K562 (cell line): ENCODE measurements around the gene BEST2. TPM values are rescaled to one million over a fixed set of nuclear protein-coding genes. Genes with fewer than 3 reads are reported as not detected.

ENCODE experiments used
- ARID3A ChIP-seq: IDR thresholded peaks from 2 replicates; pipeline ENCODE4 v1.6.1; 2012; ENCODE audit warnings: low read depth, low read length, improper control_type of control experiment, borderline replicate concordance
- ATF1 ChIP-seq, 2 experiments: fragments of 450-650 bp in 1 of 2; IDR thresholded peaks; 2 replicates each; pipeline ENCODE4 v1.6.1; 2016; ENCODE audit warnings: missing compliant biosample characterization in 1 of 2, missing genetic modification characterization in 1 of 2
- CREM ChIP-seq: IDR thresholded peaks from 2 replicates; pipeline ENCODE4 v1.6.1; 2014; ENCODE audit warnings: antibody characterized with exemption, low read depth
- ELF4 ChIP-seq: fragments of 450-650 bp; formaldehyde crosslinking; IDR thresholded peaks from 2 replicates; pipeline ENCODE4 v1.4.0; 2022; ENCODE audit warnings: missing genetic modification characterization
- ERF ChIP-seq: fragments of 450-650 bp; formaldehyde crosslinking; IDR thresholded peaks from 2 replicates; pipeline ENCODE4 v1.4.0; 2020; ENCODE audit warnings: mild to moderate bottlenecking, mixed read lengths
- ETV5 ChIP-seq: sonication (generic); formaldehyde crosslinking; IDR thresholded peaks from 2 replicates; pipeline ENCODE4 v1.4.0; 2020; ENCODE audit warnings: low read depth, mild to moderate bottlenecking, missing genetic modification reagents
- GABPA ChIP-seq: fragments of 200-800 bp; sonication (Bioruptor generic); conservative IDR thresholded peaks from 2 replicates; pipeline ENCODE4 v1.6.1; 2016; ENCODE audit warnings: low read depth, missing genetic modification characterization, missing compliant biosample characterization
- HNRNPH1 ChIP-seq: fragments of 200-400 bp; formaldehyde crosslinking; optimal IDR thresholded peaks from 2 replicates; pipeline ENCODE3; 2017; ENCODE audit warnings: low read depth, mild to moderate bottlenecking, low read length, moderate library complexity
- MEIS2 ChIP-seq: fragments of 450-650 bp; IDR thresholded peaks from 2 replicates; pipeline ENCODE4 v1.6.1; 2014; ENCODE audit warnings: mild to moderate bottlenecking; ENCODE audit not compliant: partially characterized antibody
- NFIC ChIP-seq: fragments of 450-650 bp; IDR thresholded peaks from 2 replicates; pipeline ENCODE4 v1.6.1; 2017; ENCODE audit warnings: mild to moderate bottlenecking, inconsistent platforms
- NONO ChIP-seq, 2 experiments: fragments of 200-400 bp in 1 of 2; fragments of 450-650 bp in 1 of 2; formaldehyde crosslinking in 1 of 2; IDR thresholded peaks; 2 replicates each; pipeline ENCODE4 v1.6.1; 2017; ENCODE audit warnings: low read depth in 2 of 2, mild to moderate bottlenecking in 2 of 2, moderate library complexity in 2 of 2, low read length in 1 of 2
- PHB2 ChIP-seq: fragments of 450-650 bp; IDR thresholded peaks from 2 replicates; pipeline ENCODE4 v1.6.1; 2017; ENCODE audit warnings: low read depth
- SP1 ChIP-seq: sonication (generic); formaldehyde crosslinking; IDR thresholded peaks from 2 replicates; pipeline ENCODE4 v1.8.1; 2022; ENCODE audit warnings: mild to moderate bottlenecking, missing genetic modification reagents
- TEAD4 ChIP-seq, 2 experiments: sonication (generic) in 1 of 2; formaldehyde crosslinking in 1 of 2; IDR thresholded peaks; 2 replicates each; pipeline versions ENCODE4 v1.6.1 to v1.8.0; 2012 to 2022; ENCODE audit warnings: borderline replicate concordance in 1 of 2, inconsistent platforms in 1 of 2, low read length in 1 of 2, mild to moderate bottlenecking in 1 of 2, missing genetic modification reagents in 1 of 2
- THAP7 ChIP-seq: fragments of 250-450 bp; sonication (Bioruptor Pico); IDR thresholded peaks from 2 replicates; pipeline ENCODE4 v1.5.0; 2021
- ZBED1 ChIP-seq: IDR thresholded peaks from 2 replicates; pipeline ENCODE4 v1.6.1; 2014
- ZBTB40 ChIP-seq, 2 experiments: fragments of 450-650 bp in 1 of 2; sonication (generic) in 1 of 2; formaldehyde crosslinking in 1 of 2; IDR thresholded peaks; 2 replicates each; pipeline versions ENCODE4 v1.7.1 to v1.9.0; 2016 to 2022; ENCODE audit warnings: inconsistent platforms in 1 of 2, mild to moderate bottlenecking in 1 of 2, missing genetic modification reagents in 1 of 2
- polyA plus RNA-seq, 8 experiments: library from polyadenylated mRNA; depleted of rRNA in 4 of 8; stranded (reverse) in 5 of 8; unstranded in 3 of 8; fragments of >200 nt; fragmentation: Nextera tagmentation in 2 of 8; fragmentation: Illumina TruSeq in 1 of 8; extraction: Ambion mirVana in 2 of 8; extraction: Trizol in 1 of 8; gene quantifications; 2 replicates each; pipeline versions ENCODE4 v1.2.1 to v1.2.3, GENCODE V29; 2011 to 2014; ENCODE audit warnings: inconsistent platforms in 1 of 8, missing spikeins in 1 of 8
- total RNA-seq, 7 experiments: library from RNA; depleted of rRNA in 6 of 7; stranded (reverse); fragments of >200 nt in 6 of 7; fragmentation: Illumina TruSeq in 2 of 7; extraction: Trizol in 2 of 7; gene quantifications; 2 replicates each; pipeline versions ENCODE4 v1.2.1 to v1.2.3, GENCODE V29; 2011 to 2021; ENCODE audit warnings: low replicate concordance in 1 of 7

BEST2 gene
- total and polyA plus RNA-seq, 9 of the 15 experiments (the other 6 are each of a cell fraction or from before 2014, with no cell fraction given), result not detected

GRCh38 chr19:12784394-12784870 is 32.8 kb downstream of the BEST2 start (continued):
- peak; percentile 98 for TF ChIP-seq TEAD4 (IDR thresholded peaks at IDR 0.05; ENCODE audit: low read length)
- TF ChIP-seq TEAD4 (CRISPR knock-in tag; IDR thresholded peaks at IDR 0.05; ENCODE audit: borderline replicate concordance), result no peak
- peak; percentile 83 for TF ChIP-seq CREM
- TF ChIP-seq GABPA, result 0 out of 2 replicates have a peak, but pooled peaks have one; percentile 13
- TF ChIP-seq NFIC, result peak; percentile 88
- no peak for TF ChIP-seq HNRNPH1
- TF ChIP-seq ZBTB40 (IDR thresholded peaks at IDR 0.05), result peak; percentile 51
- no peak for TF ChIP-seq ZBTB40 (CRISPR knock-in tag; IDR thresholded peaks at IDR 0.05)
- 0 out of 2 replicates have a peak, but pooled peaks have one; percentile 5 for TF ChIP-seq ETV5 (CRISPR knock-in tag)
- TF ChIP-seq ARID3A, result no peak
- no peak for TF ChIP-seq ZBED1
- peak; percentile 77 for TF ChIP-seq PHB2
- peak; percentile 62; the same call in 1 of the 2 replicates for TF ChIP-seq ELF4
- 0 out of 2 replicates have a peak, but pooled peaks have one; percentile 31 for TF ChIP-seq ERF
- no peak for TF ChIP-seq ATF1 (CRISPR knock-in tag; IDR thresholded peaks at IDR 0.05)
- TF ChIP-seq ATF1 (tag; IDR thresholded peaks at IDR 0.05), result peak; percentile 73
- peak; percentile 83 for TF ChIP-seq MEIS2
- TF ChIP-seq SP1 (CRISPR knock-in tag), result peak; percentile 80; the same call in 1 of the 2 replicates
- no peak for TF ChIP-seq THAP7
- TF ChIP-seq NONO (IDR thresholded peaks at IDR 0.05; ENCODE audit: low read depth in 2 of 2, low read length in 1 of 2), result peak in 1 of 2 experiments; percentile 28; a peak in 1 of 4 replicates
